Esophagus squamous epithelium (tissue), 4 donors: ENCODE data around the gene CHST12.

Experiments used
- POLR2A ChIP-seq, 4 donors: fragments of 450-650 bp; IDR thresholded peaks; one replicate each; pipeline ENCODE4 v1.6.1; 2017; ENCODE audit warnings: antibody characterized with exemption in 4 of 4, mild to moderate bottlenecking in 4 of 4, moderate library complexity in 3 of 4
- TF ChIP-seq, protein P1 (sequence below), 6 experiments: fragments of 450-650 bp in 4 of 6; fragments of 200-600 bp in 2 of 6; sonication (generic) in 2 of 6; IDR thresholded peaks; one replicate each; pipeline ENCODE4 v1.5.1; 2016 to 2019; ENCODE audit warnings: antibody characterized with exemption in 6 of 6, mild to moderate bottlenecking in 4 of 6, moderate library complexity in 4 of 6

DNA sequence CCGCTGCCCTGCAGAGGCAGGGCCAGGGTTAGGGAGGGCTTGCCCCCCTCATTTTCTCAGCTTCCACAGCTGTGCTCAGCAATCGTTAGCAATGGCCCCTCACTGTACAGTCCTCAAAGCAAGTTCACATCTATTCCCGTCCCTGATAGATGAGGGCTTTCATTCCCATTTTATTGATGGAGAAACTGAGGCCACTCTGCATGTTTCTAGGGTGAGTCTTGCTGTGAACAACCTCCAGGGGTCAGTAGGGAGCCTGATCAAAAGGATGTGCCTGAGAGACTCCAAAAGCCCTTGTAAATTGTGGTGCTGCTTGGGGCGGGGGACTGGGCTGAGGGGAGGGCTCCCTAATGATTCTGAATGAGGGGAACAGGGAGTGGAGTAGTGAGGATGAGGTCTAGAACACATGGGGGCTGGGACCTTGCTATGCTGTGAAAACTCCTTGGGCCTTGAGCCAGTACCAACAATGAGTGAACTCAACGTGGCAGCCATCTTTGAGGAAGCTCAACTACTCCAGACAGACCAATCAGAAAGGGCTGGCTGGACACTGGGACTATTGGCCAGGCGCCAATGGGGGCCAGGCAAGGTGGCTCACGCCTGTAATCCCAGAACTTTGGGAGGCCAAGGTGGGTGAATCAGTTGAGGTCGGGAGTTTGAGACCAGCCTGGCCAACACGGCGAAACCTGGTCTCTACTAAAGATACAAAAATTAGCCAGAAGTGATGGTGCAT lies 79.5 kb downstream of the CHST12 start:
- no peak for TF ChIP-seq POLR2A (IDR thresholded peaks at IDR 0.05)
- TF ChIP-seq, protein P1, sequence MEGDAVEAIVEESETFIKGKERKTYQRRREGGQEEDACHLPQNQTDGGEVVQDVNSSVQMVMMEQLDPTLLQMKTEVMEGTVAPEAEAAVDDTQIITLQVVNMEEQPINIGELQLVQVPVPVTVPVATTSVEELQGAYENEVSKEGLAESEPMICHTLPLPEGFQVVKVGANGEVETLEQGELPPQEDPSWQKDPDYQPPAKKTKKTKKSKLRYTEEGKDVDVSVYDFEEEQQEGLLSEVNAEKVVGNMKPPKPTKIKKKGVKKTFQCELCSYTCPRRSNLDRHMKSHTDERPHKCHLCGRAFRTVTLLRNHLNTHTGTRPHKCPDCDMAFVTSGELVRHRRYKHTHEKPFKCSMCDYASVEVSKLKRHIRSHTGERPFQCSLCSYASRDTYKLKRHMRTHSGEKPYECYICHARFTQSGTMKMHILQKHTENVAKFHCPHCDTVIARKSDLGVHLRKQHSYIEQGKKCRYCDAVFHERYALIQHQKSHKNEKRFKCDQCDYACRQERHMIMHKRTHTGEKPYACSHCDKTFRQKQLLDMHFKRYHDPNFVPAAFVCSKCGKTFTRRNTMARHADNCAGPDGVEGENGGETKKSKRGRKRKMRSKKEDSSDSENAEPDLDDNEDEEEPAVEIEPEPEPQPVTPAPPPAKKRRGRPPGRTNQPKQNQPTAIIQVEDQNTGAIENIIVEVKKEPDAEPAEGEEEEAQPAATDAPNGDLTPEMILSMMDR (IDR thresholded peaks at IDR 0.05), result no peak
